Measurements from ENCODE around the gene ARHGEF28. TPM values are rescaled to one million over a fixed set of nuclear protein-coding genes. Genes with fewer than 3 reads are reported as not detected.

Gene ARHGEF28
- total and polyA plus RNA-seq, 2 experiments from 2014 or later, result 3.5 to 11.2 TPM

GRCh38 chr5:73938280-73938937 lies 312.4 kb downstream of the ARHGEF28 start:
- WGBS (ENCODE audit: low lambda C conversion rate, missing lambda C conversion rate), result 76% methylated on average over 5 of the region's 5 CpGs
- Histone ChIP-seq H3K36me3 (replicated peaks; ENCODE audit: insufficient read depth, low read depth) (no peaks in the 10 kb centered on the region), H3K4me1 (ENCODE audit: insufficient read depth) (no peaks in the 10 kb centered on the region), H3K27me3 (no peaks in the 10 kb centered on the region), H4K20me1 (ENCODE audit: insufficient read depth, poor library complexity, severe bottlenecking) (no peaks in the 10 kb centered on the region), H3K79me2 (no peaks in the 10 kb centered on the region), H3K27ac (no peak overlapping the region), H3K4me2 (no peak overlapping the region), H3K9me2 (replicated peaks; ENCODE audit: insufficient read depth) (no peaks in the 10 kb centered on the region), H3K4me3 (no peak overlapping the region), H2AFZ (no peak overlapping the region), H3K9me3 (ENCODE audit: low read depth) (no peaks in the 10 kb centered on the region)
- TF ChIP-seq EZH2phosphoT487 (IDR thresholded peaks at IDR 0.05; ENCODE audit: low read depth, severe bottlenecking, unreplicated experiment) (no peak), EZH2 (IDR thresholded peaks at IDR 0.05; ENCODE audit: borderline replicate concordance) (no peak)
- TF ChIP-seq, protein P1, sequence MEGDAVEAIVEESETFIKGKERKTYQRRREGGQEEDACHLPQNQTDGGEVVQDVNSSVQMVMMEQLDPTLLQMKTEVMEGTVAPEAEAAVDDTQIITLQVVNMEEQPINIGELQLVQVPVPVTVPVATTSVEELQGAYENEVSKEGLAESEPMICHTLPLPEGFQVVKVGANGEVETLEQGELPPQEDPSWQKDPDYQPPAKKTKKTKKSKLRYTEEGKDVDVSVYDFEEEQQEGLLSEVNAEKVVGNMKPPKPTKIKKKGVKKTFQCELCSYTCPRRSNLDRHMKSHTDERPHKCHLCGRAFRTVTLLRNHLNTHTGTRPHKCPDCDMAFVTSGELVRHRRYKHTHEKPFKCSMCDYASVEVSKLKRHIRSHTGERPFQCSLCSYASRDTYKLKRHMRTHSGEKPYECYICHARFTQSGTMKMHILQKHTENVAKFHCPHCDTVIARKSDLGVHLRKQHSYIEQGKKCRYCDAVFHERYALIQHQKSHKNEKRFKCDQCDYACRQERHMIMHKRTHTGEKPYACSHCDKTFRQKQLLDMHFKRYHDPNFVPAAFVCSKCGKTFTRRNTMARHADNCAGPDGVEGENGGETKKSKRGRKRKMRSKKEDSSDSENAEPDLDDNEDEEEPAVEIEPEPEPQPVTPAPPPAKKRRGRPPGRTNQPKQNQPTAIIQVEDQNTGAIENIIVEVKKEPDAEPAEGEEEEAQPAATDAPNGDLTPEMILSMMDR (IDR thresholded peaks at IDR 0.05; ENCODE audit: poor library complexity), result no peak
- DNase-seq (ENCODE audit: low spot score), result no peak

GRCh38 chr5:73938938-73939320 lies 312.9 kb downstream of the ARHGEF28 start:
- H3K9me3 ChIP-seq (ENCODE audit: low read depth), result no peaks in the 10 kb centered on the region
- WGBS (ENCODE audit: low lambda C conversion rate, missing lambda C conversion rate), result 90% methylated on average over 5 of the region's 5 CpGs
- H3K4me1 ChIP-seq (ENCODE audit: insufficient read depth), result no peaks in the 10 kb centered on the region
- no peaks in the 10 kb centered on the region for H3K36me3 ChIP-seq (replicated peaks; ENCODE audit: insufficient read depth, low read depth)
- no peaks in the 10 kb centered on the region for H4K20me1 ChIP-seq (ENCODE audit: insufficient read depth, poor library complexity, severe bottlenecking)
- DNase-seq (ENCODE audit: low spot score), result no peak
- H2AFZ ChIP-seq, result no peak overlapping the region
- H3K4me3 ChIP-seq, result no peak overlapping the region
- no peak overlapping the region for H3K4me2 ChIP-seq
- no peaks in the 10 kb centered on the region for H3K27me3 ChIP-seq
- H3K9me2 ChIP-seq (replicated peaks; ENCODE audit: insufficient read depth), result no peaks in the 10 kb centered on the region
- no peak for TF ChIP-seq EZH2 (IDR thresholded peaks at IDR 0.05; ENCODE audit: borderline replicate concordance)
- TF ChIP-seq, protein P1 (IDR thresholded peaks at IDR 0.05; ENCODE audit: poor library complexity), result no peak
- no peak for TF ChIP-seq EZH2phosphoT487 (IDR thresholded peaks at IDR 0.05; ENCODE audit: low read depth, severe bottlenecking, unreplicated experiment)
- no peak overlapping the region for H3K27ac ChIP-seq
- H3K79me2 ChIP-seq, result no peaks in the 10 kb centered on the region

DNA sequence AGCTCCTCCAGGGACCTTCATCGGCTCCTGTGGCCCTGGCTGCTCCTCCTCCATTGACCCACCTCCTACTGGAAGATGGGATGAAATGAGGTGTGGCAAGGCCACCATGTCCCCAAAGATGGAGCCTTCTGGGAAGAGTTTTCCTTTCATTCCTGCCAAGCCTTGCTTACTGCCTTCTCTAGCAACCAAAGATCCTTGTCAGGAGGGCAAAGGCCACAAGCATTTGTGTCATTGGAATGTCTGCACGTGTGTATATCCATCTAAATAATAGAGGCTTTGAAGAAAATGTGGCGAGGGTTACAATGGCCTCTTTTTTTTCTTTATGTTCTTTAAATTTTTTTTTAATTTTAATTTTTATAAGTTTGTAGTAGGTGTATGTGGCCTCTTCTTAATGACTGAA lies 313.6 kb downstream of the ARHGEF28 start:
- Histone ChIP-seq H3K79me2 (no peaks in the 10 kb centered on the region), H2AFZ (no peak overlapping the region), H3K9me2 (replicated peaks; ENCODE audit: insufficient read depth) (no peaks in the 10 kb centered on the region), H3K4me2 (no peak overlapping the region), H3K27ac (no peak overlapping the region), H3K27me3 (no peaks in the 10 kb centered on the region), H3K9me3 (ENCODE audit: low read depth) (no peaks in the 10 kb centered on the region), H3K4me3 (no peak overlapping the region), H4K20me1 (ENCODE audit: insufficient read depth, poor library complexity, severe bottlenecking) (no peaks in the 10 kb centered on the region), H3K4me1 (ENCODE audit: insufficient read depth) (no peaks in the 10 kb centered on the region), H3K36me3 (replicated peaks; ENCODE audit: insufficient read depth, low read depth) (no peaks in the 10 kb centered on the region)
- TF ChIP-seq, protein P1 (IDR thresholded peaks at IDR 0.05; ENCODE audit: poor library complexity), result no peak
- TF ChIP-seq EZH2 (IDR thresholded peaks at IDR 0.05; ENCODE audit: borderline replicate concordance), result no peak
- no peak for TF ChIP-seq EZH2phosphoT487 (IDR thresholded peaks at IDR 0.05; ENCODE audit: low read depth, severe bottlenecking, unreplicated experiment)
- WGBS (ENCODE audit: low lambda C conversion rate, missing lambda C conversion rate), result 74% methylated on average over 3 of the region's 3 CpGs
- DNase-seq (ENCODE audit: low spot score), result no peak
